Endothelial cell of umbilical vein (primary cell): ENCODE data around the gene SLC4A1AP. TPM values are rescaled to one million over a fixed set of nuclear protein-coding genes. Genes with fewer than 3 reads are reported as not detected.

Experiments
- BruUV-seq: library from RNA; stranded (reverse); fragments of 400-500 nt; replicated peaks from 2 replicates; lab custom pipeline; 2021; lab: Mats Ljungman, UMichigan
- CTCF ChIA-PET: fragments of 300-600, 350-600 bp; sonication (Branson Sonifier 250); formaldehyde crosslinking; loops from one replicate; lab custom pipeline; 2021; ENCODE audit warnings: antibody characterized with exemption, inconsistent platforms; lab: Charles Lee
- POLR2A ChIA-PET: fragments of 300-600, 350-600 bp; sonication (Branson Sonifier 250); formaldehyde crosslinking; loops from one replicate; lab custom pipeline; 2021; ENCODE audit warnings: antibody characterized with exemption, inconsistent platforms; lab: Charles Lee
- DNase-seq: peaks from one replicate; pipeline ENCODE4 v3.0.0-alpha.2; 2011; ENCODE audit warnings: low read depth, low spot score
- FAIRE-seq: peaks from 2 replicates; lab custom pipeline; 2011; peaks lifted over from hg19 to GRCh38; lab: Jason Lieb, UNC
- H2AFZ ChIP-seq: 2 replicates; pipeline ENCODE4 v1.6.0; 2012; ENCODE audit warnings: low read depth, low read length, control low read depth, inconsistent platforms
- H3K27ac ChIP-seq: 2 replicates; pipeline ENCODE4 v1.5.1; 2011; ENCODE audit warnings: low read depth, mild to moderate bottlenecking, control low read depth, low read length, moderate library complexity; ENCODE audit not compliant: insufficient read depth
- H3K27me3 ChIP-seq, 2 experiments: 2 replicates each; pipeline versions ENCODE4 v1.6.0 to v1.6.1; 2011; ENCODE audit warnings: low read length in 2 of 2, mixed read lengths in 1 of 2; ENCODE audit not compliant: control insufficient read depth in 2 of 2, insufficient read depth in 2 of 2
- H3K36me3 ChIP-seq, 2 experiments: 2 replicates in 1 of 2; 3 replicates in 1 of 2; pipeline ENCODE4 v1.5.1; 2011; ENCODE audit warnings: low read length in 2 of 2, mild to moderate bottlenecking in 1 of 2, moderate library complexity in 1 of 2; ENCODE audit not compliant: control insufficient read depth in 2 of 2, insufficient read depth in 2 of 2; ENCODE audit errors: extremely low read depth in 1 of 2
- H3K4me1 ChIP-seq: 3 replicates; pipeline ENCODE4 v1.5.1; 2011; ENCODE audit warnings: mild to moderate bottlenecking, low read length; ENCODE audit not compliant: control insufficient read depth, insufficient read depth; ENCODE audit errors: extremely low read depth
- H3K4me2 ChIP-seq: 2 replicates; pipeline ENCODE4 v1.6.1; 2011; ENCODE audit warnings: low read length, control low read depth, mixed read lengths; ENCODE audit not compliant: insufficient read depth
- H3K4me3 ChIP-seq, 3 experiments: fragments of 200-600 bp in 1 of 3; sonication (generic), shearing (Covaris generic) in 1 of 3; replicated peaks in 1 of 3; 2 replicates each; pipeline ENCODE4 v1.5.1; 2011 to 2016; ENCODE audit warnings: control low read depth in 3 of 3, low read length in 3 of 3, mild to moderate bottlenecking in 2 of 3, inconsistent platforms in 1 of 3, low read depth in 1 of 3, moderate library complexity in 1 of 3; ENCODE audit not compliant: insufficient read depth in 1 of 3
- H3K79me2 ChIP-seq: 2 replicates; pipeline ENCODE4 v1.6.0; 2012; ENCODE audit warnings: low read length, inconsistent platforms; ENCODE audit not compliant: control insufficient read depth, insufficient read depth
- H3K9ac ChIP-seq: replicated peaks from 2 replicates; pipeline ENCODE3; 2011; ENCODE audit warnings: low read length, control low read depth; ENCODE audit not compliant: insufficient read depth; ENCODE audit errors: extremely low read depth
- H3K9me1 ChIP-seq: replicated peaks from 3 replicates; pipeline ENCODE4 v1.6.0; 2011; ENCODE audit warnings: mild to moderate bottlenecking, low read length; ENCODE audit not compliant: control insufficient read depth, insufficient read depth; ENCODE audit errors: extremely low read depth
- H3K9me3 ChIP-seq: replicated peaks from 2 replicates; pipeline ENCODE4 v1.5.1; 2012; ENCODE audit warnings: low read length, inconsistent platforms; ENCODE audit not compliant: control insufficient read depth, insufficient read depth
- H4K20me1 ChIP-seq: replicated peaks from 2 replicates; pipeline ENCODE3; 2011; ENCODE audit warnings: mild to moderate bottlenecking, low read length; ENCODE audit not compliant: control insufficient read depth, insufficient read depth; ENCODE audit errors: extremely low read depth
- EZH2 ChIP-seq: IDR thresholded peaks from 2 replicates; pipeline ENCODE4 v1.6.1; 2012; ENCODE audit warnings: borderline replicate concordance, low read depth, mild to moderate bottlenecking, moderate library complexity, low read length, inconsistent platforms; ENCODE audit not compliant: severe bottlenecking
- FOS ChIP-seq: IDR thresholded peaks from 2 replicates; pipeline ENCODE4 v1.6.1; 2011; ENCODE audit warnings: mild to moderate bottlenecking, low read length, moderate library complexity, borderline replicate concordance; ENCODE audit not compliant: insufficient read depth
- GATA2 ChIP-seq: IDR thresholded peaks from 2 replicates; pipeline ENCODE4 v1.7.0; 2011; ENCODE audit warnings: low read depth, mild to moderate bottlenecking, moderate library complexity, mixed read lengths, low read length; ENCODE audit not compliant: insufficient read length, insufficient read depth
- JUN ChIP-seq: IDR thresholded peaks from 2 replicates; pipeline ENCODE4 v1.6.1; 2011; ENCODE audit warnings: borderline replicate concordance, low read depth; ENCODE audit not compliant: insufficient read length, insufficient read depth
- MAX ChIP-seq: IDR thresholded peaks from 2 replicates; pipeline ENCODE4 v1.6.1; 2011; ENCODE audit not compliant: insufficient read depth, insufficient read length
- MYC ChIP-seq: IDR thresholded peaks from one replicate; pipeline ENCODE4 v1.6.1; 2011; ENCODE audit warnings: mild to moderate bottlenecking, low read depth, low read length
- POLR2A ChIP-seq: IDR thresholded peaks from 2 replicates; pipeline ENCODE4 v1.6.1; 2012; ENCODE audit warnings: low read depth, mild to moderate bottlenecking, control low read depth, low read length
- POLR2AphosphoS5 ChIP-seq: IDR thresholded peaks from 2 replicates; pipeline ENCODE4 v1.6.1; 2012; ENCODE audit warnings: low read depth, mild to moderate bottlenecking, control low read depth, low read length, moderate library complexity; ENCODE audit not compliant: insufficient read depth
- dilution Hi-C: fragments of 300-500 bp; cut with MboI; formaldehyde crosslinking; loops from one replicate; pipeline ENCODE4 v1.15.0; 2019; ENCODE audit warnings: low sequenced_read_pairs; ENCODE audit not compliant: extremely low pct_ligation_motif_present
- intact Hi-C: fragments of 100-400 bp; cut with micrococcal nuclease; formaldehyde crosslinking; loops from one replicate; pipeline ENCODE4 v1.10.0; 2022
- polyA plus RNA-seq, 4 experiments: library from polyadenylated mRNA; depleted of rRNA in 3 of 4; stranded (reverse) in 3 of 4; unstranded in 1 of 4; fragments of >200 nt; gene quantifications; 2 replicates each; pipeline versions ENCODE4 v1.2.1 to v1.2.3, GENCODE V29; 2011 to 2012; ENCODE audit warnings: missing spikeins in 1 of 4
- total RNA-seq: library from RNA; stranded (reverse); gene quantifications from 2 replicates; pipeline ENCODE4 v1.2.3, GENCODE V29; 2021
- TF ChIP-seq, protein P1 (sequence below), 2 donors: IDR thresholded peaks; 1 replicate in 1 of 2; 2 replicates in 1 of 2; pipeline ENCODE4 v1.5.1; 2011; ENCODE audit warnings: low read length in 2 of 2, mild to moderate bottlenecking in 2 of 2, moderate library complexity in 2 of 2, control low read depth in 1 of 2, inconsistent platforms in 1 of 2, low read depth in 1 of 2; ENCODE audit not compliant: insufficient read depth in 1 of 2; ENCODE audit errors: extremely low read depth in 1 of 2

SLC4A1AP gene
- total and polyA plus RNA-seq, 2 donors (not counting 3 experiments of a cell fraction or from before 2014, with no cell fraction given): 9.5 to 28.4 TPM

DNA sequence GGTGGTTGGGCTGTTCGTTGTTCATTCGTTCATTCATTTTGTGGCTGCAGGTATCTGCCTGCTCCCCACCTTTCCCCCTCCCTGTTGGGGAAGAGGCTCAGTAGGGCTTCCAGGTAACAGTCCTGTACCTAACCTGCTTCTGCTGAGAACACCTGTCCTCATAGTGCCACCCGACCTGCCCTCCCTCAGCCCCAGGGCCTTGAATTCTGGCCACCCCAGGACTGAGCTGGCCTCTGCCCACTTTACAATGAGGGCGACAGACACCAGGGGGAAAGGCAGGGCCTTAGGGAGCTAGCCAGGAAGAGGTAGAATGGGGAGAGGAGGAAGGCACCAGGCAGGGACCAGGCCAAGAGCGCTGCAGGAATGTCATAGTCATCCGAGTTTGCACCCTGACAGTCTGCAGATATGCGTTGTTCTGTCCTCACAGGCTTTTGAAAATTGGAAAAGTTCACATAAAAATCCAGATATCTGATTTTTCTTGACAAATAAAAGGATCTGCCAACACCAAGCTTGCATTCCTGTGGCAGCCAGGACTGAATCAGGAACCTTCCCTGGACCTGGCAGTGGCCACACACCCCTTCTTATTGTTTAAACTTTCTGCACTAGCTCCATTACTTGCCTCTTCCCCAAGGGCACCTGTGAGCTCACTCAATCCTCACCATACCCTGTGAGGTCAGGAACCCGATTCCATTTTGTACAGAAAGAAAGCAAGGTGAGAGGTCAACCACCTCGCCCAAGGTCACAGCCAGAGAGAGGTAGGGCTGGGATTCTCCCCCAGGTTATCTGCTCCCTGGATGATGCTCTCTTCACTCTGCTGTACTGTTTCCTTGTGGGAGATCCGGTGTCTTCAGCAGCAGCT lies 72.6 kb downstream of the SLC4A1AP start:
- intact Hi-C loops (no loop called here), dilution Hi-C loops (loop anchor here (25.0 kb wide), 1 partner anchor 676 kb away; no protein-coding TSS in a partner anchor)
- CTCF ChIA-PET: interaction anchor here (0.8 to 4.4 kb wide), 5 partner anchors 8 to 33 kb away, joined by 3 to 48 read pairs (median 5); no protein-coding TSS in a partner anchor
- DNase-seq: no peak
- Histone ChIP-seq H3K4me1 (peaks cover 28% of the 10 kb centered on the region), H3K79me2 (no peaks in the 10 kb centered on the region), H3K4me3 (no peak overlapping the region), H3K36me3 (no peaks in the 10 kb centered on the region), H4K20me1 (no peaks in the 10 kb centered on the region), H3K9me1 (no peaks in the 10 kb centered on the region), H3K27me3 (no peaks in the 10 kb centered on the region), H2AFZ (peak overlapping the region; percentile 97), H3K9ac (peak overlapping the region; percentile 52), H3K9me3 (no peaks in the 10 kb centered on the region), H3K27ac (peak overlapping the region; percentile 1), H3K4me2 (peak overlapping the region; percentile 49)
- FAIRE-seq: no peak
- BruUV-seq: no TSS peak
- POLR2A ChIA-PET: no interaction called here
- TF ChIP-seq, protein P1, sequence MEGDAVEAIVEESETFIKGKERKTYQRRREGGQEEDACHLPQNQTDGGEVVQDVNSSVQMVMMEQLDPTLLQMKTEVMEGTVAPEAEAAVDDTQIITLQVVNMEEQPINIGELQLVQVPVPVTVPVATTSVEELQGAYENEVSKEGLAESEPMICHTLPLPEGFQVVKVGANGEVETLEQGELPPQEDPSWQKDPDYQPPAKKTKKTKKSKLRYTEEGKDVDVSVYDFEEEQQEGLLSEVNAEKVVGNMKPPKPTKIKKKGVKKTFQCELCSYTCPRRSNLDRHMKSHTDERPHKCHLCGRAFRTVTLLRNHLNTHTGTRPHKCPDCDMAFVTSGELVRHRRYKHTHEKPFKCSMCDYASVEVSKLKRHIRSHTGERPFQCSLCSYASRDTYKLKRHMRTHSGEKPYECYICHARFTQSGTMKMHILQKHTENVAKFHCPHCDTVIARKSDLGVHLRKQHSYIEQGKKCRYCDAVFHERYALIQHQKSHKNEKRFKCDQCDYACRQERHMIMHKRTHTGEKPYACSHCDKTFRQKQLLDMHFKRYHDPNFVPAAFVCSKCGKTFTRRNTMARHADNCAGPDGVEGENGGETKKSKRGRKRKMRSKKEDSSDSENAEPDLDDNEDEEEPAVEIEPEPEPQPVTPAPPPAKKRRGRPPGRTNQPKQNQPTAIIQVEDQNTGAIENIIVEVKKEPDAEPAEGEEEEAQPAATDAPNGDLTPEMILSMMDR (IDR thresholded peaks at IDR 0.05; ENCODE audit: extremely low read depth in 1 of 2, insufficient read depth in 1 of 2, low read depth in 1 of 2, low read length in 2 of 2): no peak
- no peak for TF ChIP-seq MYC
- TF ChIP-seq EZH2: no peak
- no peak for TF ChIP-seq MAX
- no peak for TF ChIP-seq JUN
- no peak for TF ChIP-seq POLR2AphosphoS5
- no peak for TF ChIP-seq POLR2A
- TF ChIP-seq FOS: no peak
- TF ChIP-seq GATA2: no peak
